PC-3 (cell line): ENCODE results near the gene ZNF445. TPM values are rescaled to one million over a fixed set of nuclear protein-coding genes. Genes with fewer than 3 reads are reported as not detected.
A peak's percentile ranks its signal among the peaks of the same experiment; 100 is the strongest.
"Not testable (repeated sequence)": the region's sequence is repeated elsewhere in the genome, so short reads cannot be mapped to it uniquely, and the experiment has no call there.

ENCODE experiments used
- ATAC-seq: fragments of 200-7000 bp; cut with Tn5 transposase; 2 replicates; pipeline ENCODE4 v1.9.1; 2020; ENCODE audit warnings: mild to moderate bottlenecking, moderate library complexity
- BruUV-seq: library from RNA; stranded (reverse); fragments of 400-500 nt; replicated peaks from 2 replicates; lab custom pipeline; 2021; lab: Mats Ljungman, UMichigan
- CTCF ChIA-PET: fragments of 300-600 bp; sonication (Branson Sonifier 250); formaldehyde crosslinking; loops from one replicate; lab custom pipeline; 2022; ENCODE audit warnings: antibody characterized with exemption; lab: Charles Lee
- POLR2A ChIA-PET: fragments of 300-600 bp; sonication (Branson Sonifier 250); formaldehyde crosslinking; loops from one replicate; lab custom pipeline; 2022; ENCODE audit warnings: antibody characterized with exemption; ENCODE audit not compliant: unreplicated experiment; lab: Charles Lee
- DNase-seq: peaks from one replicate; pipeline ENCODE4 v3.0.0-alpha.2; 2015
- H2AFZ ChIP-seq: fragments of 300-600 bp; sonication (generic); 2 replicates; pipeline ENCODE4 v1.6.0; 2016; ENCODE audit warnings: antibody characterized with exemption, low read length
- H3F3A ChIP-seq: fragments of 300-600 bp; sonication (generic); one replicate; pipeline ENCODE4 v1.6.0; 2017; ENCODE audit warnings: antibody characterized with exemption, low read length, control low read depth, mild to moderate bottlenecking; ENCODE audit not compliant: unreplicated experiment
- H3K27ac ChIP-seq: fragments of 300-600 bp; sonication (generic); 2 replicates; pipeline ENCODE4 v1.5.1; 2016; ENCODE audit warnings: mild to moderate bottlenecking, low read length
- H3K27me3 ChIP-seq: fragments of 300-600 bp; sonication (generic); 2 replicates; pipeline ENCODE4 v1.6.1; 2016; ENCODE audit warnings: low read length, mixed read lengths
- H3K36me3 ChIP-seq: fragments of 300-600 bp; sonication (generic); 2 replicates; pipeline ENCODE4 v1.6.1; 2016; ENCODE audit warnings: low read depth, mixed run types, low read length, mixed read lengths
- H3K4me1 ChIP-seq: fragments of 300-600 bp; sonication (generic); 2 replicates; pipeline ENCODE4 v1.5.1; 2016; ENCODE audit warnings: low read length; ENCODE audit not compliant: insufficient read depth
- H3K4me2 ChIP-seq: fragments of 300-600 bp; sonication (generic); 2 replicates; pipeline ENCODE4 v1.6.0; 2016; ENCODE audit warnings: low read length
- H3K4me3 ChIP-seq: fragments of 300-600 bp; sonication (generic); 2 replicates; pipeline ENCODE4 v1.5.1; 2016; ENCODE audit warnings: mild to moderate bottlenecking, low read length, mixed read lengths
- H3K79me2 ChIP-seq: fragments of 300-600 bp; sonication (generic); 2 replicates; pipeline ENCODE4 v1.6.1; 2017; ENCODE audit warnings: low read length, mixed read lengths
- H3K9ac ChIP-seq: fragments of 300-600 bp; sonication (generic); 2 replicates; pipeline ENCODE4 v1.6.0; 2016; ENCODE audit warnings: mild to moderate bottlenecking, low read length
- H3K9me2 ChIP-seq: fragments of 300-600 bp; sonication (generic); replicated peaks from 2 replicates; pipeline ENCODE4 v1.6.1; 2016; ENCODE audit warnings: mixed run types, low read length, mixed read lengths
- H3K9me3 ChIP-seq: fragments of 300-600 bp; sonication (generic); 2 replicates; pipeline ENCODE4 v1.6.1; 2016; ENCODE audit warnings: low read length, mixed read lengths
- H4K20me1 ChIP-seq: fragments of 300-600 bp; sonication (generic); 2 replicates; pipeline ENCODE4 v1.6.1; 2016; ENCODE audit warnings: low read length, mixed read lengths
- CTCF ChIP-seq: fragments of 300-600 bp; sonication (generic); conservative IDR thresholded peaks from 2 replicates; pipeline ENCODE4 v1.5.1; 2017; ENCODE audit warnings: antibody characterized with exemption, low read depth, mild to moderate bottlenecking, low read length
- EZH2 ChIP-seq: fragments of 300-600 bp; sonication (generic); IDR thresholded peaks from one replicate; pipeline ENCODE4 v1.6.1; 2017; ENCODE audit warnings: antibody characterized with exemption, mild to moderate bottlenecking, low read length; ENCODE audit not compliant: unreplicated experiment
- EZH2phosphoT487 ChIP-seq: fragments of 300-600 bp; sonication (generic); IDR thresholded peaks from 2 replicates; pipeline ENCODE4 v1.6.1; 2018; ENCODE audit warnings: mild to moderate bottlenecking, antibody characterized with exemption, low read length, borderline replicate concordance
- intact Hi-C: fragments of 100-400 bp; cut with micrococcal nuclease; formaldehyde crosslinking; loops from 2 replicates; pipeline ENCODE4 v1.9.0; 2023
- total RNA-seq: library from RNA; depleted of rRNA; stranded (reverse); fragments of >200 nt; gene quantifications from 2 replicates; pipeline ENCODE4 v1.2.3, GENCODE V29; 2014

ZNF445 gene
- total RNA-seq, 1 experiment from 2014 or later = 8.2 TPM

GRCh38 chr3:44418549-44418948 lies 58.9 kb downstream of the ZNF445 start:
- CTCF ChIA-PET = no interaction called here
- Histone ChIP-seq H2AFZ (no peak overlapping the region), H3F3A (no peaks in the 10 kb centered on the region), H3K27me3 (no peaks in the 10 kb centered on the region), H4K20me1 (no peaks in the 10 kb centered on the region), H3K4me3 (no peak overlapping the region), H3K79me2 (no peaks in the 10 kb centered on the region), H3K9me3 (no peaks in the 10 kb centered on the region), H3K9me2 (no peaks in the 10 kb centered on the region), H3K4me2 (no peak overlapping the region), H3K9ac (no peak overlapping the region), H3K36me3 (no peaks in the 10 kb centered on the region), H3K27ac (no peak overlapping the region), H3K4me1 (no peaks in the 10 kb centered on the region)
- POLR2A ChIA-PET = no interaction called here
- intact Hi-C loops = no loop called here
- ATAC-seq (no peak), DNase-seq (peak; percentile 10)
- TF ChIP-seq EZH2phosphoT487 = no peak
- TF ChIP-seq CTCF = peak; percentile 50
- BruUV-seq = no TSS peak

- H3K36me3 ChIP-seq, H3K9me2 ChIP-seq, H3F3A ChIP-seq, H3K9ac ChIP-seq, H3K9me3 ChIP-seq, H3K4me2 ChIP-seq, CTCF ChIA-PET, ATAC-seq, H3K79me2 ChIP-seq, H3K27me3 ChIP-seq, H4K20me1 ChIP-seq, H2AFZ ChIP-seq, intact Hi-C loops, POLR2A ChIA-PET, H3K4me3 ChIP-seq, H3K27ac ChIP-seq, H3K4me1 ChIP-seq, DNase-seq, BruUV-seq: not testable (repeated sequence)
Measured at GRCh38 chr3:44418118-44418517, 59.4 kb downstream of the ZNF445 start.

GRCh38 chr3:44416031-44417030 lies 61.1 kb downstream of the ZNF445 start:
- intact Hi-C loops = no loop called here
- no peaks in the 10 kb centered on the region for H3K4me1 ChIP-seq
- no peak for ATAC-seq
- BruUV-seq = no TSS peak
- no peaks in the 10 kb centered on the region for H3K27me3 ChIP-seq
- ChIA-PET CTCF (no interaction called here), POLR2A (no interaction called here)
- no peak overlapping the region for H3K27ac ChIP-seq
- H3K4me2 ChIP-seq = no peak overlapping the region
- TF ChIP-seq CTCF = no peak
- no peak for TF ChIP-seq EZH2
- no peak for TF ChIP-seq EZH2phosphoT487
- H3K9me3 ChIP-seq = no peaks in the 10 kb centered on the region
- no peaks in the 10 kb centered on the region for H3K36me3 ChIP-seq
- no peaks in the 10 kb centered on the region for H3K9me2 ChIP-seq
- H4K20me1 ChIP-seq = no peaks in the 10 kb centered on the region
- H3K4me3 ChIP-seq = no peak overlapping the region
- no peak for DNase-seq
- no peak overlapping the region for H2AFZ ChIP-seq
- H3F3A ChIP-seq = no peaks in the 10 kb centered on the region
- H3K79me2 ChIP-seq = no peaks in the 10 kb centered on the region
- no peak overlapping the region for H3K9ac ChIP-seq
